HG03045 (cell line): ENCODE results near the gene ANO8.
"Not testable (repeated sequence)": the region's sequence is repeated elsewhere in the genome, so short reads cannot be mapped to it uniquely, and the experiment has no call there.

Experiments
- ATAC-seq: cut with Tn5 transposase; IDR thresholded peaks from one replicate; pipeline ENCODE4 v1.9.1; 2021; ENCODE audit warnings: mild to moderate bottlenecking, moderate library complexity; ENCODE audit not compliant: unreplicated experiment

Gene ANO8

GRCh38 chr19:17292301-17293074, 42.2 kb downstream of the ANO8 start:
- ATAC-seq, result peak; percentile 78

- no peak for ATAC-seq
Measured at GRCh38 chr19:17289489-17289888, 45.2 kb downstream of the ANO8 start.

DNA sequence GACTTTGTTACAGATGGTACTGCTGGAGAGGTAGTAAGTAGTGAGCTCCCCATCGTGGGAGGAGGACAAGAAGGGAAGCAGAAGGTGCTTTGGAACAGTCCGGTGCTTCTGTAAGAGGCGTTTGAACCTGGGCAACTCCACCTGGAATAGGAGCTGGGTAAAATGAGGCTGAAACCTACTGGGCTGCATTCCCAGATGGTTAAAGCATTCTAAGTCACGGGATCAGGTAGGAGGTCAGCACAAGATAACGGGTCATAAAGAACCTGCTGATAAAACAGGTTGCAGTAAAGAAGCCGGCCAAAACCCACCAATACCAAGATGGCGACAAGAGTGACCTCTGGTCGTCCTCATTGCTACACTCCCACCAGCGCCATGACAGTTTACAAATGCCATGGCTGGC, 47.9 kb downstream of the ANO8 start:
- no peak for ATAC-seq

GRCh38 chr19:17286263-17286662, 48.4 kb downstream of the ANO8 start:
- ATAC-seq, result no peak

DNA sequence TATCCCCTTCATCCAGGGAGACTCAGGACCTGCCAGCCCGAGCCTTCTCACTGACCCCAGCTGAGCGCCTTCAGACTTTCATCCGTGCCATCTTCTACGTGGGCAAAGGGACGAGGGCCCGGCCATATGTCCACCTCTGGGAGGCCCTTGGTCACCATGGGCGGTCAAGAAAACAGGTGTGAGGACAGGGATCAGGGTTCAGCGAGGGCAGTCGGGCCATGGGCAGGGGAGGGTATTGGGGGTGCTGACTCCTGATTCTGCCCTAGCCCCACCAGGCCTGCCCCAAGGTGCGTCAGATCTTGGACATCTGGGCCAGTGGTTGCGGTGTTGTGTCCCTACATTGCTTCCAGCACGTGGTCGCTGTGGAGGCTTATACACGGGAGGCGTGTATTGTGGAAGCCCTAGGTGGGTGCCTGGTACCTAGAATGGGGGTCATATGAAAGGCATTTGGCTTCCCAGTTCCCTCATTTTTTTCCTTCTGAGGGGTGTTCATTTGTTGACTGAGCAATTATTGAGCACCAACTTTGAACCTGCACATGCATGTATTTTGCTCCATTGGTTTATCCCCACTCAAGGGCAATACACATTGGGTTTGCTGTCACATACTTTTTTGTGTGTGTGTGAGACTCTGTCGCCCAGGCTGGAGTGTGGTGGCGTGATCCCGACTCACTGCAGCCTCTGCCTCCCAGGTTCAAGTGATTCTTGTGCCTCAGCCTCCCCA, 49.1 kb downstream of the ANO8 start:
- ATAC-seq, result no peak

- no peak for ATAC-seq
Measured at GRCh38 chr19:17283504-17283996, 51.1 kb downstream of the ANO8 start.

GRCh38 chr19:17282488-17283125, 52.0 kb downstream of the ANO8 start:
- ATAC-seq, result no peak

DNA sequence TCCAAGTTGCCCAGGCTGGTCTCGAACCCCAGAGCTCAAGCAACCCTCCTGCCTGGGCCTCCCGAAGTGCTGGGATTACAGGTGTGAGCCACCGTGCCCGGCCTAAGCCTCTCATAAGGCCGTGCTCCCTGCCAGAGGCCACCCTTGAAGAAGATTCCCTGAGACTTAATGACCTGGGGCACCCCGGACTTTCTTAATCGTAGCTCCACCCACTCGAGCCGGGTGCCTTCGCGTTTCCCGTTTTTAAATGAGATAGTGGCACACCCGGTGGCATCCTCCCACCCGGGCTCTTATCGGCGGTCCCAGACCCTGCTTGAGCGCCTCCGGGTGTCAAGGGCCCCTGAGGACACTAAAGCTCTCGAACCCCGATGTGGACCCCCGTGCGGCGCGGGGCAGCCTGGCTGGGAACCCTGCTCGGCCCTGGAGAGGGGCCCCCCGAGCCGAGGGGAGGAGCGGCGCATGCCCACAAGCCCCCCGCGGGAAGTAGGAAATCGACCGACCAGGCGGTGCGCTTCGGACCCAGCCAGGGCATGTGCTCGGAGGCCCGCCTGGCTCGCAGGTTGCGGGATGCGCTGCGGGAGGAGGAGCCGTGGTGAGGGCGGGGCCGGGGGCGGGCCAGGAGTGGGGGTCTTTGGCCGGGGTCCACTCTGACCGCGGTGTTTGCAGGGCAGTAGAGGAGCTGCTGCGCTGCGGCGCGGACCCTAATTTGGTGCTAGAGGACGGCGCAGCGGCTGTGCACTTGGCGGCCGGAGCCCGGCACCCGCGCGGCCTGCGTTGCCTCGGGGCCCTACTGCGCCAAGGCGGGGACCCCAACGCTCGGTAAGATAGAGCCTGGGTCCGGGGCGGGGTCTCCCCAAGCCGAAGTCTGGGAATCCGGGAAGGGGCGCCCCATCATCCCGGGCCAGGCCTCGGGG, 53.0 kb downstream of the ANO8 start, which contains the start of gene ANKLE1:
ANKLE1 (plus strand) TSS at position 511 of the 914 bp plus-strand sequence; CDS start at position 531, 20 bp downstream.
- ATAC-seq, result no peak

DNA sequence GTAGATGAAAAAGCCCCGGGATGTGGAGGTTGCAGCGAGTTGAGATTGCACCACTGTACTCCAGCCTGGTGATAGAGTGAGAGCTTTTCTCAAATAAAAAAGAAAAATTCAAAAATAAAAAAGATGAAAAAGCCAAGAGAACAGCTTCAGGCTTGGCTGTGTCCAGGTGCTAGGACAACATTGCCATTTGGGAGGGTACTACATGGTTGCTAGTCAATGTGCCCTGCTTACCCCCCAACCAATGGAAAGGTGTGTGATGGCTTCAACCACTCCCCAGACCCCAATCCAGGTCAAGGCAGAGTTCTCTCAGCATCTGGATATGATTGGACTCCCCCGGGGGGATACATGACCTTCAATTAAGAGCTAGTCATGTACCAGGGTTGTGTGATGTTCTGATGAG, 55.2 kb downstream of the ANO8 start:
- ATAC-seq, result no peak

DNA sequence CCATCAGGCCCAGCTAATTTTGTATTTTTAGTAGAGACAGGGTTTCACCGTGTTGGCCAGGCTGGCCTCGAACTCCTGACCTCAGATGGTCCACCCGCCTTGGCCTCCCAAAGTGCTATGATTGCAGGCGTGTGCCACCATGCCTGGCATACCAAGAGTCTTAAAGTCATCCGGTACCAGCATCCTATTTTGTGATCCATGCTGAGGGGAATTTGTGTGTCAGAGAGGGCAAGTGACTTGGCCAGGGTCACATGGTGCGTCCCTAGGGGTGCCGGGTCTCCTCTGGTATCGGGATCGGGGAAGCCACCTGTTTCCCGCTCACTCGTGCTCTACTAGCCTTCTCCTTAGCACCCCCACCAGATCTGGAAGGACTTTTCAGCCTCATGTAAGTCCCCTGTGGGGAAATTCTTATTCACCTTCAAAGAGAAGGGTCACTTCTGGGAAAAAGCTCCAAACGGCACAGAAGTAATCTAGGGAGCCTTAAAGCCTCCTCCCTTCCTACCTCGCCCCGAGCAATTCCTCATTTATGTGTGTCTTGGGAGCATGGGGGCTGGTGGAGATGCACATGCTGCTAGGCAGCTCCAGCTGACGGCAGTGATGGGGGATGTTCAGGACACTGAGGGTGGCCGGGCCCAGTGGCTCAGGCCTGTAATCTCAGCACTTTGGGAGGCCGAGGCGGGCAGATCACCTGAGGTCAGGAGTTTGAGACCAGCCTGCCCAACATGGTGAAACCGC, 59.0 kb downstream of the ANO8 start:
- ATAC-seq, result no peak

GRCh38 chr19:17274892-17275291, 59.8 kb downstream of the ANO8 start:
- not testable (repeated sequence) for ATAC-seq
